HEK293T (cell line): ENCODE data around the gene WFDC2.

Experiments used
- BHLHE40 ChIP-seq: fragments of 450-650 bp; IDR thresholded peaks from 2 replicates; pipeline ENCODE4 v1.6.1; 2016; ENCODE audit warnings: mild to moderate bottlenecking, moderate library complexity, borderline replicate concordance
- CTBP1 ChIP-seq: fragments of 450-650 bp; IDR thresholded peaks from 2 replicates; pipeline ENCODE4 v1.6.1; 2016; ENCODE audit warnings: borderline replicate concordance
- ELF4 ChIP-seq: fragments of 450-650 bp; IDR thresholded peaks from 2 replicates; pipeline ENCODE4 v1.6.1; 2017; ENCODE audit warnings: antibody characterized with exemption
- FOXA1 ChIP-seq: fragments of 450-650 bp; IDR thresholded peaks from 2 replicates; pipeline ENCODE4 v1.6.1; 2016; ENCODE audit warnings: mild to moderate bottlenecking
- FOXK2 ChIP-seq: fragments of 450-650 bp; IDR thresholded peaks from 2 replicates; pipeline ENCODE4 v1.6.1; 2016; ENCODE audit warnings: mild to moderate bottlenecking
- FOXM1 ChIP-seq: fragments of 450-650 bp; IDR thresholded peaks from 2 replicates; pipeline ENCODE4 v1.6.1; 2017; ENCODE audit warnings: mild to moderate bottlenecking, borderline replicate concordance
- LEF1 ChIP-seq: fragments of 450-650 bp; IDR thresholded peaks from 2 replicates; pipeline ENCODE4 v1.6.1; 2017; ENCODE audit warnings: mild to moderate bottlenecking, borderline replicate concordance
- PKNOX1 ChIP-seq: fragments of 450-650 bp; IDR thresholded peaks from 2 replicates; pipeline ENCODE4 v1.6.1; 2016
- SP1 ChIP-seq: fragments of 450-650 bp; IDR thresholded peaks from 2 replicates; pipeline ENCODE4 v1.6.1; 2017
- SUZ12 ChIP-seq: fragments of 450-650 bp; IDR thresholded peaks from 2 replicates; pipeline ENCODE4 v1.6.1; 2016; ENCODE audit warnings: mild to moderate bottlenecking

GRCh38 chr20:45452238-45452637 is 17.3 kb upstream of the WFDC2 start:
- no peak for TF ChIP-seq FOXM1
- no peak for TF ChIP-seq SUZ12
- TF ChIP-seq SP1: no peak
- no peak for TF ChIP-seq FOXA1
- no peak for TF ChIP-seq LEF1
- no peak for TF ChIP-seq BHLHE40
- TF ChIP-seq PKNOX1: no peak
- TF ChIP-seq FOXK2: no peak
- TF ChIP-seq ELF4: no peak
- TF ChIP-seq CTBP1: no peak
